H9 (cell line): Measurements from ENCODE around the gene KAT6B. TPM values are rescaled to one million over a fixed set of nuclear protein-coding genes. Genes with fewer than 3 reads are reported as not detected.

Source experiments
- DNase-seq: peaks from one replicate; pipeline ENCODE4 v3.0.0-alpha.2; 2017
- H2AFZ ChIP-seq: one replicate; pipeline ENCODE4 v1.6.1; 2013; ENCODE audit warnings: mild to moderate bottlenecking, low read length, control low read depth, moderate library complexity
- H2AK5ac ChIP-seq: 2 replicates; pipeline ENCODE4 v1.6.1; 2013; ENCODE audit warnings: low read length, control low read depth, mixed read lengths; ENCODE audit not compliant: insufficient read length
- H2BK120ac ChIP-seq: one replicate; pipeline ENCODE4 v1.6.1; 2013; ENCODE audit warnings: low read depth, mild to moderate bottlenecking, low read length, control low read depth, inconsistent platforms; ENCODE audit not compliant: poor library complexity, severe bottlenecking
- H2BK12ac ChIP-seq: 2 replicates; pipeline ENCODE4 v1.6.1; 2013; ENCODE audit warnings: low read length, control low read depth, mixed read lengths, low read depth; ENCODE audit not compliant: insufficient read length
- H2BK15ac ChIP-seq: 2 replicates; pipeline ENCODE4 v1.6.1; 2013; ENCODE audit warnings: low read depth, low read length, control low read depth
- H2BK20ac ChIP-seq: one replicate; pipeline ENCODE4 v1.6.1; 2013; ENCODE audit warnings: low read depth, mild to moderate bottlenecking, low read length, control low read depth, inconsistent platforms; ENCODE audit not compliant: poor library complexity, severe bottlenecking
- H2BK5ac ChIP-seq: 2 replicates; pipeline ENCODE4 v1.6.1; 2013; ENCODE audit warnings: low read length, control low read depth, mixed read lengths; ENCODE audit not compliant: insufficient read length
- H3K14ac ChIP-seq: 2 replicates; pipeline ENCODE4 v1.6.1; 2013; ENCODE audit warnings: low read length, control low read depth; ENCODE audit not compliant: insufficient read depth
- H3K18ac ChIP-seq: 2 replicates; pipeline ENCODE4 v1.6.1; 2013; ENCODE audit warnings: low read depth, mild to moderate bottlenecking, mixed read lengths, low read length, control low read depth; ENCODE audit not compliant: insufficient read length
- H3K23ac ChIP-seq: 2 replicates; pipeline ENCODE4 v1.6.1; 2013; ENCODE audit warnings: low read length, control low read depth, mixed read lengths, low read depth; ENCODE audit not compliant: insufficient read length
- H3K23me2 ChIP-seq: 2 replicates; pipeline ENCODE4 v1.6.1; 2013; ENCODE audit warnings: low read depth, mild to moderate bottlenecking, mixed read lengths, low read length, control low read depth; ENCODE audit not compliant: insufficient read length, poor library complexity, severe bottlenecking
- H3K27ac ChIP-seq: 2 replicates; pipeline ENCODE4 v1.5.1; 2013; ENCODE audit warnings: low read length, control low read depth, mixed read lengths, low read depth; ENCODE audit not compliant: insufficient read length
- H3K27me3 ChIP-seq: 2 replicates; pipeline ENCODE4 v1.6.1; 2013; ENCODE audit warnings: low read length, control low read depth, inconsistent platforms; ENCODE audit not compliant: insufficient read depth
- H3K4ac ChIP-seq: 2 replicates; pipeline ENCODE4 v1.6.1; 2013; ENCODE audit warnings: low read depth, mild to moderate bottlenecking, control low read depth, inconsistent platforms, low read length, moderate library complexity
- H3K4me1 ChIP-seq: 2 replicates; pipeline ENCODE4 v1.6.1; 2013; ENCODE audit warnings: low read length, control low read depth, inconsistent platforms; ENCODE audit not compliant: insufficient read depth
- H3K4me2 ChIP-seq: 2 replicates; pipeline ENCODE4 v1.6.1; 2013; ENCODE audit warnings: low read length, control low read depth, mixed read lengths; ENCODE audit not compliant: insufficient read length, insufficient read depth
- H3K56ac ChIP-seq: 2 replicates; pipeline ENCODE4 v1.6.1; 2013; ENCODE audit warnings: low read depth, mild to moderate bottlenecking, mixed read lengths, low read length, control low read depth; ENCODE audit not compliant: insufficient read length
- H3K79me1 ChIP-seq: 2 replicates; pipeline ENCODE4 v1.6.1; 2013; ENCODE audit warnings: low read depth, mild to moderate bottlenecking, moderate library complexity, low read length, control low read depth, inconsistent platforms; ENCODE audit not compliant: insufficient read depth, poor library complexity, severe bottlenecking
- H3K79me2 ChIP-seq: 2 replicates; pipeline ENCODE4 v1.6.1; 2013; ENCODE audit warnings: low read length, control low read depth, inconsistent platforms; ENCODE audit not compliant: insufficient read depth
- H3K9ac ChIP-seq: 2 replicates; pipeline ENCODE4 v1.6.1; 2013; ENCODE audit warnings: low read length, control low read depth, mixed read lengths; ENCODE audit not compliant: insufficient read length; ENCODE audit errors: extremely low read depth
- H3K9me3 ChIP-seq: one replicate; pipeline ENCODE4 v1.6.1; 2013; ENCODE audit warnings: low read depth, low read length, inconsistent platforms; ENCODE audit not compliant: control insufficient read depth
- H3T11ph ChIP-seq: one replicate; pipeline ENCODE4 v1.6.1; 2013; ENCODE audit warnings: mild to moderate bottlenecking, low read length, control low read depth, inconsistent platforms
- H4K20me1 ChIP-seq: one replicate; pipeline ENCODE4 v1.6.1; 2013; ENCODE audit not compliant: control insufficient read depth, insufficient read length, insufficient read depth
- H4K5ac ChIP-seq: 2 replicates; pipeline ENCODE4 v1.6.1; 2013; ENCODE audit warnings: low read depth, mild to moderate bottlenecking, mixed read lengths, low read length, control low read depth; ENCODE audit not compliant: insufficient read length
- H4K8ac ChIP-seq: replicated peaks from 2 replicates; pipeline ENCODE4 v1.6.1; 2013; ENCODE audit warnings: low read length, control low read depth, mixed read lengths, low read depth; ENCODE audit not compliant: insufficient read length
- H4K91ac ChIP-seq: 2 replicates; pipeline ENCODE4 v1.6.1; 2013; ENCODE audit warnings: low read depth, mild to moderate bottlenecking, moderate library complexity, mixed read lengths, low read length, control low read depth; ENCODE audit not compliant: insufficient read length
- H3K27ac Mint-ChIP-seq, 3 experiments: 2 replicates in 2 of 3; 3 replicates in 1 of 3; pipeline ENCODE4 v1.8.0; 2020 to 2021; ENCODE audit warnings: mixed read lengths in 3 of 3, mild to moderate bottlenecking in 1 of 3, moderate library complexity in 1 of 3
- H3K27me3 Mint-ChIP-seq: 2 replicates; pipeline ENCODE4 v1.8.0; 2021; ENCODE audit warnings: low read depth, mild to moderate bottlenecking, moderate library complexity, mixed read lengths
- H3K36me3 Mint-ChIP-seq, 3 experiments: 2 replicates in 2 of 3; 3 replicates in 1 of 3; pipeline ENCODE4 v1.8.0; 2020 to 2021; ENCODE audit warnings: low read depth in 3 of 3, mixed read lengths in 3 of 3; ENCODE audit not compliant: insufficient read depth in 1 of 3
- H3K4me1 Mint-ChIP-seq, 2 experiments: 2 replicates each; pipeline ENCODE4 v1.8.0; 2020; ENCODE audit warnings: mixed read lengths in 2 of 2
- H3K4me3 Mint-ChIP-seq, 2 experiments: 2 replicates in 1 of 2; 3 replicates in 1 of 2; pipeline ENCODE4 v1.8.0; 2020 to 2021; ENCODE audit warnings: mild to moderate bottlenecking in 2 of 2, mixed read lengths in 2 of 2, moderate library complexity in 1 of 2
- H3K9me3 Mint-ChIP-seq, 2 experiments: 2 replicates in 1 of 2; 3 replicates in 1 of 2; pipeline ENCODE4 v1.8.0; 2020; ENCODE audit warnings: mild to moderate bottlenecking in 2 of 2, mixed read lengths in 2 of 2, moderate library complexity in 1 of 2
- CTCF ChIP-seq: fragments of 200-600 bp; sonication (generic); conservative IDR thresholded peaks from 3 replicates; pipeline ENCODE4 v1.8.0; 2021; ENCODE audit warnings: antibody characterized with exemption, mild to moderate bottlenecking
- WGBS: extraction: QIAGEN DNeasy Blood & Tissue Kit; methylation state at CpG from one replicate; pipeline ENCODE4 v1.1.7; 2013; ENCODE audit warnings: missing lambda C conversion rate, low lambda C conversion rate, mixed read lengths; ENCODE audit not compliant: insufficient read length; ENCODE audit errors: extremely low coverage; 5-methylcytosine and 5-hydroxymethylcytosine counted together
- total RNA-seq: library from RNA; stranded (reverse); gene quantifications from 2 replicates; pipeline ENCODE4 v1.2.1, GENCODE V29; 2021

The KAT6B gene
- total RNA-seq, 1 experiment from 2014 or later: 34.2 TPM

GRCh38 chr10:74873803-74874454 is 47.5 kb downstream of the KAT6B start:
- H3K9me3 Mint-ChIP-seq: no peaks in the 10 kb centered on the region
- H3K27me3 Mint-ChIP-seq: no peaks in the 10 kb centered on the region
- WGBS: no CpG with 5 or more reads among the region's 5 CpGs
- Histone ChIP-seq H4K8ac (no peak overlapping the region), H3K14ac (no peak overlapping the region), H3T11ph (no peak overlapping the region), H3K23me2 (no peaks in the 10 kb centered on the region), H4K20me1 (no peaks in the 10 kb centered on the region), H3K23ac (no peak overlapping the region), H2BK5ac (no peak overlapping the region), H2AFZ (no peak overlapping the region), H4K91ac (no peak overlapping the region), H3K9ac (no peak overlapping the region), H4K5ac (no peak overlapping the region), H3K27me3 (no peaks in the 10 kb centered on the region), H2BK20ac (no peak overlapping the region), H2BK12ac (no peak overlapping the region), H2AK5ac (no peak overlapping the region), H3K56ac (no peak overlapping the region), H3K79me2 (no peaks in the 10 kb centered on the region), H3K79me1 (peaks cover 2% of the 10 kb centered on the region), H2BK120ac (no peak overlapping the region), H3K9me3 (no peaks in the 10 kb centered on the region), H3K4me2 (no peak overlapping the region), H3K4me1 (no peaks in the 10 kb centered on the region), H2BK15ac (no peak overlapping the region), H3K18ac (no peak overlapping the region), H3K4ac (no peak overlapping the region), H3K27ac (no peak overlapping the region)
- no peak for TF ChIP-seq CTCF
- no peak overlapping the region for H3K4me3 Mint-ChIP-seq
- no peaks in the 10 kb centered on the region for H3K36me3 Mint-ChIP-seq
- DNase-seq: no peak
- no peak overlapping the region; a peak in 1 of 7 replicates for H3K27ac Mint-ChIP-seq
- peaks cover 10 to 16% of the 10 kb centered on the region in 2 experiments for H3K4me1 Mint-ChIP-seq
